NCI-H226 (cell line): Measurements from ENCODE around the gene U2AF2.
A peak's percentile ranks its signal among the peaks of the same experiment; 100 is the strongest.

Experiments
- DNase-seq: peaks from one replicate; pipeline ENCODE4 v3.0.0-alpha.2; 2015

U2AF2 gene

DNA sequence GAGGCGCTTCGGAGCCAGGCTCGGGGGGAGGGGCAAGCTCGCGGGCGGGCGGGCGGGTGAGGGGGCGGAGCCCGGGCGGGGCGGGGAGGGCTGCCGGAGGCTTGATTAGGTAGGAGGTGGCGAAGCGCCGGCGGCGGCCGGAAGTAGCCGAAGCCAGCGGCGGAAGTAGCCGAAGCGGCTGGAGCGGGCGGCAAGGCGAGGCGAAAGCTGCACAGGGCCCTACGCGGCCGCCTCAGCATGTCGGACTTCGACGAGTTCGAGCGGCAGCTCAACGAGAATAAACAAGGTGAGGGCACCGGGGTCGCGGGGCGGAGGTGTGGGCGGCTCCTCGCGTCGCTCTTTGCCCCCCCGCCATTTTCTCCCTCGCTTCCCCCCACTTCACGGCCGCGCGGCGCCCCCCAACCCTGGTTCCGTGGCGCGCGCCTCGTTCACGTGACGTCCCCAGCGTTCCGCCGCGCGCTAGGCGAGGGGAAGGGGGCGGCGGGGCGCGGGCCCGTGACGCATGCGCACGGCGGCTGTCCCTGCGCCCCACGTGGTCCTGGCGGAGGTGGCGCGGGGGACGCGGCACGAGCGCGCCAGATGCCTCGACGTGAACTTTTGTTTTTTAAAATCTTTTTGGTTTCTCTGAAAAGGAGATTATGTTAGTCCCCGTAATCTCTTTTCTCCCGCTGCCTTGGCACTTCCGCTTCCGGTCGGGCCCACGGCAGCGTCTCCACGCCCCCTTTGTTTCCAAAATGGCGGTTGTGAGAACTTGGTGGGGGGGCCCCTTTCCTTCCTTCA is at the start of gene U2AF2:
U2AF2 (plus strand) TSS at position 168 of the 780 bp plus-strand sequence; CDS start at position 238, 70 bp downstream.
- peak; percentile 86 for DNase-seq

DNA sequence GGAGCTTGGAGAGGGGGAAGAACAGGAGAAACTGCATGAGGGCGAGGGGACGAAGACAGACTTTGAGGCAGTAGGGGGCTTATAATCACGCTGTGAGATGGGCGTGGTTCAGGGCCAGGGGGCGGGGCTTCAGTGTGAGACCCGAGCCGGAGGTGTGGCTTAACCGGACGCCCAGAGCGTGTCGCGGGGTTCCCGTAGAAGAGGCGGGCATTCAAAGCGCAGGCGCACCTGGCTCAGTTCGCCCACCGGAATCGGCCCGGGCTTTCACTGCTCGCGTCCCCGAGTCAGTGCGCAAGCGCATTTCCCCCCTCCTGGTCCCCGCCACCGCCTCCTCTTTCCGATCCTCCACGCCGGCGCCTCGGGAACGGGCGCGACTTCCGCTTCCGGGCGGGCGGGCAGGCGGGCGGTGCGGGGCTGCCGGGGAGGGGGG is 49.6 kb upstream of the U2AF2 start:
- peak; percentile 99 for DNase-seq

DNA sequence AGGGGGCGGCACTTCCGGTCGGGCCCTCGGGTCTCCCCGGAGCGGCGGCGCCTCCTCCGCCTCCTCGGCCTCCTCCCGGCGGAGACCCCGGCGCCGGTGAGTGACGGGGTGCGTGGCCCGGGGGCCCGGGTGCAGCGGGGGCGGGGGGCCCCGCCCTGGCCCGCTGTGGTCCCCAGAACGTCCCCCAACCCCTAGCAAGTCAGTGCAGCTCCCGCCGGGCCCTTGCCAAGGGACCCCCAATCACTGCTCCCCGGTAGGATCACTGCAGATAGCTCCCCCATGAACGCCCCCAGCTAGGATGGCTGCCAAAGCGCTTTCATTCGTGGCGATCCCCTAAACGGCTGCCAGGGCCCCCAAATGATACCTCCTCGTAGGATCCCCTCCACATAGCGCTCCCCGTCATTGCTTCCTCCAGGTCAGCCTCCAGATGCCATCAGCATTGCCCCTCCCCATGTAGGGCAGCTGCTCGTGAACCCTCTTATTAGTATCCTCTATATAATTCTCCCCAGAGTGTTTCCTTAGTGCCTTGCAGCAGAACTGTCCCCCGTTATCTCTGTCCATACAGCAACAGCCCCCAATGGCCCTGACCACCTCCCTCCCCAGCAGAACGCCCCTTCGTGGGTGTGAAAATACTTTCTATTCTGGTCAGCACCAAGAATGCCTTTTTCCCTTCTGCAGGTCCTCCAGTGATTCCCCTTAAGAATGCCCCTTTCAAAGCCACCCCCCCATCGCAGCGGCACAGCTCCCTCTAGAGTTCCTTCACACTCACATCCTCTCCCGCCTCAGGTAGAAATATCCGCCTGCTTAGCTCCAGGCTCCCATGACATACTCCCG is 49.0 kb upstream of the U2AF2 start, which contains the start of gene ZNF865:
ZNF865 (plus strand) TSS at position 11 of the 834 bp plus-strand sequence. CDS start 7,972 bp downstream, outside the sequence.
- peak; percentile 90 for DNase-seq

DNA sequence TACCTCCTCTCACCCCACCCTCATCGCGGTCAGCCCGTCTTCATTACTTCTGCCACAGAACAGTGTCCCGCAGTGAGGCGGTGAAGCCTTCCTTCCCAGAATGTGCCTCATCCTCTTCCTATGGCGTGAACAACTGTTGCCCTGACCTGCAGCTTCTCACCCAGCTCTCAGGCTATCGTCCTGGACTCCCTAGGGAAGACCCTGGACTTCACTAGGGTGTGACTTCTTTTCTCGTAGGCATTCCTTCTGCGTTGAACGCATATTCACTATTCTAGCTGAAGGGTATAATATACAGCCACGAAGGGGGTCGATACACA is 48.4 kb upstream of the U2AF2 start:
- DNase-seq: no peak

DNA sequence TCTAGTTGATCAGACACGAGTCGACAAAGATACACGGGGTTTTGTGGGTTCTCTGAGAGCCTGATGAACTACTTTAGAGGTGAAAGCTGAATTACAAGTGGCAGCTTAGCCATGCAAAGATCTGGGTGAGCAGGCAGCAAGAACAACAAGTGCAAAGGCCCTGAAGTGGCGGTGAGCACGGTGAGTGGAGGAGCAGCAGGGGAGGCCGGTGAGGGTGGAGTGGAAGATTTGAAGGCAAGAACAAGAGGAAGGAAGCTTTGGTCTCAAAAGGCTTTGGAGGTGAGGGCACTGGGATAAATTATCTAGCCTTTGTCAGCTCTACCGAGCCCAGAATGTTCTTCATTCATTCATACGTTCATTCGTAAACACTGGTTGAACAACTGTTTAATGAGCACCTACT is 48.0 kb upstream of the U2AF2 start:
- DNase-seq: no peak

DNA sequence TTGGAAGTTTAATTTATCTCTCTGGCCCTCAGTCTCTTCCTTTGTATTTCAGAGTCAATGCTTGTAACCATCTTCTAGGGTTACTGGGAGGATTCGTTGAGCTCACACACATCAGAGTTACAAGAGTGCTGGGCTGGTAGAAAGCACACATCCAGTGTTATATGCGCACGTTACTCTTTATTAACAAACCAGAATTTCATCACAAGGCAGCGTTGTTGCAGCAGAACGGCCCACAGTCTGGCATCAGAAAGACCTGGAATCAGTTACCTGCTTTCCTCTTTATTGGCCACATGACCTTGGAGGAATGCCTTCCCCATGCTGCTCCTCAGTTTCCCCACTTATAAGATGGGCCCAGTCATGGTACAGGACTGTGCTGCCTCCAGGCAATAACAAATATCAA is 45.5 kb upstream of the U2AF2 start:
- DNase-seq: no peak

DNA sequence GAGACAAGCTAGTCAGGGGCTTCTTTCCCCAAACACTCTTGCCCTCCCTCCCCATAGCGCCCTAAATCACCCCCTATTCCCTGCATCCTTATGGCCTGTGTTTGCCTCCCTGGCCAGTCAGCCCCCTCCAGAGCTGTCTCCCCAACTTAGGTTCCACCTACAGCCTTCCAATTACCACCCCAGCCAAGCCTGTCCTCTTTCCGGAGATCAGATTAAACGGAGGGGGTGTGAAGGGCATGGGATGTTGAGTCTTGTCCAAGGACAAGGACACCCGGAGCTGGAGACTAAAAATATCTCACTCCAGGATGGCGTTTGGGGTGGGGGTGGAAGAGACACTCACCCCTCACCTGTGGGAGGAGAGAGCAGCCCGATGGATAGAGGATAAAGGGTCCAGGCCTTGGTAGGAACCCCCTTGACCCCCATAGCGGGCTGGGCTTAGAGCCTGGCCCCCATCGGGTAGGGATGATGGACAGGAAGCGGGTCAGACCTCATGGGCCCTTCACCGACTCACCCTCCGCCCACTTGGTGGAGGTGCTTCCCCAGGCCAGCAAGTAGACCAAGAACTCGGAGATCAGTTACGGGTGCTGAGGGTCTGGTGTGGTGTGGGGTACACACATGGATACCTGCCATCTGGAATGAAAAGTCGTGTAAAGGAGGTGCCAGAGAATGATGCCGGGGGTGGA is 43.4 kb upstream of the U2AF2 start:
- DNase-seq: no peak

DNA sequence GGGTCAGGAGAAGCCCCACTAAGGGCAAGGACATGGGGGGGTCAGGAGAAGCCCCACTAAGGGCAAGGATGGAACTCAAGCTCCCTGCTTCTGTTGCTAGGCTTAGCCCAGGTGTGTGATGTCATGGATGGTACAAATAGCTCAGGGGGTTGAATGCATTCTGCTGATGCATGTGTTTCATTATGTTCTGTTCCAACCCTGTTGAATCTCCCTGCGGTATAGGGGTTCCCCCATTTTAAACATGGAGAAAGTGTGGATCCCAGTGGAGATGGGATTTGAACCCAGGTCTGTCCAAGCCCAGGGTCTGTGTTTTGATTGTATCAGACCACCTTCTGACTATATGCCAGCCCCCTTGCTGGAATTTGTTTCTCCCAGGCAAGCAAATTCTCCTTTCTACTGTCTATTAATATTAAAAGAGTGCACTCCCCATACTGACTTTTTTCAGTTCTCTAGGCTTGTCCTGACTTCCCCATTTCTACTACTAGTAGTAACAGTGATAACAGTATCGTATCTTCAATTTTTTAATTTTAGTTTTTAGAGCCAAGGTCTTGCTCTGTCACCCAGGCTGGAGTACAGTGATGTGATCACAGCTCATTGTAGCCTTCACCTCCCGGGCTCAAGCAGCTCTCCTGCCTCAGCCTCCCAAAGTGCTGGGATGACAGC is 42.7 kb upstream of the U2AF2 start:
- DNase-seq: no peak

DNA sequence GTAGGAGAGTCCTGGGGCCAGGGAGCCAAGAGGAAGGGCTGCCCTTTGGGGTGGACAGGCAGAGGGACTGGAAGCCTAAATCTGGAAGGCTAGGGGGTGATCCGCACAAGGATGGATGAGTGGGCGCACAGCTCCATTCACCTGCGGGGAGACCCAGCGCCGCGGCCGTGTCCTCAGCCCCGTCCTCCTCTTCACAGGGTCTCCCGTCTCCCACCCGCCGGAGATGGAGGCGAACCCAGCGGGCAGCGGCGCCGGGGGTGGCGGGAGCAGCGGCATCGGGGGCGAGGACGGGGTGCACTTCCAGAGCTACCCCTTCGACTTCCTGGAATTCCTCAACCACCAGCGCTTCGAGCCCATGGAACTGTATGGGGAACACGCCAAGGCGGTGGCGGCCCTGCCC is 41.4 kb upstream of the U2AF2 start:
- DNase-seq: no peak

DNA sequence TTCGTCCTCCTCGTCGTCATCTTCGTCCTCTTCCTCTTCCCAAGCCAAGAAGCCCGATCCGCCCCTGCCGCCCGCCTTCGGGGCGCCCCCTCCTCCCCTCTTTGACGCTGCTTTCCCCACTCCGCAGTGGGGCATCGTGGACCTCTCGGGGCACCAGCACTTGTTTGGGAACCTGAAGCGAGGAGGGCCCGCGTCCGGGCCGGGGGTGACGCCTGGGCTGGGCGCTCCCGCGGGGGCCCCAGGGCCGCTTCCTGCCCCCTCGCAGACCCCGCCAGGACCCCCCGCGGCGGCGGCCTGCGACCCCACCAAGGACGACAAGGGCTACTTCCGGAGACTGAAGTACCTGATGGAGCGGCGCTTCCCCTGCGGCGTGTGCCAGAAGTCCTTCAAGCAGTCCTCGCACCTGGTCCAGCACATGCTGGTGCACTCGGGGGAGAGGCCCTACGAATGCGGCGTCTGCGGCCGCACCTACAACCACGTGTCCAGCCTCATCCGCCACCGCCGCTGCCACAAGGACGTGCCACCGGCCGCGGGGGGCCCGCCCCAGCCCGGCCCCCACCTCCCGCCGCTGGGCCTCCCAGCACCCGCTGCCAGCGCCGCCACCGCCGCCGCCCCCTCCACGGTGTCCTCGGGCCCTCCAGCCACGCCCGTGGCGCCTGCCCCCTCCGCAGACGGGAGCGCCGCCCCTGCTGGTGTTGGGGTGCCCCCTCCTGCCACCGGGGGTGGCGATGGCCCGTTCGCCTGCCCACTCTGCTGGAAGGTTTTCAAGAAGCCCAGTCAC is 40.7 kb upstream of the U2AF2 start:
- no peak for DNase-seq

DNA sequence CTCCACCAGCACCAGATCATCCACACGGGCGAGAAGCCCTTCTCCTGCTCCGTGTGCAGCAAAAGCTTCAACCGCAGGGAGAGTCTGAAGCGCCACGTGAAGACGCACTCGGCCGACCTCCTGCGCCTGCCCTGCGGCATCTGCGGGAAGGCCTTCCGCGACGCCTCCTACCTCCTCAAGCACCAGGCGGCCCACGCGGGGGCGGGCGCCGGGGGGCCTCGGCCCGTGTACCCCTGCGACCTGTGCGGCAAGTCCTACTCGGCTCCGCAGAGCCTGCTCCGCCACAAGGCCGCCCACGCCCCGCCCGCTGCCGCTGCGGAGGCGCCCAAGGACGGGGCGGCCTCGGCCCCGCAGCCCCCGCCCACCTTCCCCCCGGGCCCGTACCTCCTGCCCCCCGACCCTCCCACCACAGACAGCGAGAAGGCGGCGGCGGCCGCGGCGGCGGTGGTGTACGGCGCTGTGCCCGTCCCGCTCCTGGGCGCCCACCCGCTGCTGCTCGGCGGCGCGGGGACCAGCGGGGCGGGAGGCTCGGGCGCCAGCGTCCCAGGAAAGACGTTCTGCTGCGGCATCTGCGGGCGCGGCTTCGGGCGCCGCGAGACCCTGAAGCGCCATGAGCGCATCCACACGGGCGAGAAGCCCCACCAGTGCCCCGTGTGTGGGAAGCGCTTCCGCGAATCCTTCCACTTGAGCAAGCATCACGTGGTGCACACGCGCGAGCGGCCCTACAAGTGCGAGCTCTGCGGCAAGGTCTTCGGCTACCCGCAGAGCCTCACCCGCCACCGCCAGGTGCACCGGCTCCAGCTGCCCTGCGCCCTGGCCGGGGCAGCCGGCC is 39.9 kb upstream of the U2AF2 start:
- no peak for DNase-seq

DNA sequence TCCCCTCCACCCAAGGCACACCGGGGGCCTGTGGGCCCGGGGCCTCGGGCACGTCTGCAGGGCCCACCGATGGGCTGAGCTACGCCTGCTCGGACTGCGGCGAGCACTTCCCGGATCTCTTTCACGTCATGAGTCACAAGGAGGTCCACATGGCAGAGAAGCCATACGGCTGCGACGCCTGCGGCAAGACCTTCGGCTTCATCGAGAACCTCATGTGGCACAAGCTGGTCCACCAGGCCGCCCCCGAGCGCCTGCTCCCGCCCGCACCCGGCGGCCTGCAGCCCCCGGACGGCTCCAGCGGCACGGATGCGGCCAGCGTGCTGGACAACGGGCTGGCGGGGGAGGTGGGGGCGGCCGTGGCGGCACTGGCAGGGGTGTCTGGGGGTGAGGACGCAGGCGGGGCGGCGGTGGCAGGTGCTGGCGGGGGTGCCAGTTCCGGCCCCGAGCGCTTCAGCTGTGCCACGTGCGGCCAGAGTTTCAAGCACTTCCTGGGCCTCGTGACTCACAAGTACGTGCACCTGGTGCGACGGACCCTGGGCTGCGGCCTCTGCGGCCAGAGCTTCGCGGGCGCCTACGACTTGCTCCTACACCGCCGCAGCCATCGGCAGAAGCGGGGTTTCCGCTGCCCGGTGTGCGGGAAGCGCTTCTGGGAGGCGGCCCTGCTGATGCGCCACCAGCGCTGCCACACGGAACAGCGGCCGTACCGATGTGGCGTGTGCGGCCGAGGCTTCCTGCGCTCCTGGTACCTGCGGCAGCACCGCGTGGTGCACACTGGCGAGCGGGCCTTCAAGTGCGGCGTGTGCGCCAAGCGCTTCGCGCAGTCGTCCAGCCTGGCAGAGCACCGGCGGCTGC is 39.1 kb upstream of the U2AF2 start:
- no peak for DNase-seq

DNA sequence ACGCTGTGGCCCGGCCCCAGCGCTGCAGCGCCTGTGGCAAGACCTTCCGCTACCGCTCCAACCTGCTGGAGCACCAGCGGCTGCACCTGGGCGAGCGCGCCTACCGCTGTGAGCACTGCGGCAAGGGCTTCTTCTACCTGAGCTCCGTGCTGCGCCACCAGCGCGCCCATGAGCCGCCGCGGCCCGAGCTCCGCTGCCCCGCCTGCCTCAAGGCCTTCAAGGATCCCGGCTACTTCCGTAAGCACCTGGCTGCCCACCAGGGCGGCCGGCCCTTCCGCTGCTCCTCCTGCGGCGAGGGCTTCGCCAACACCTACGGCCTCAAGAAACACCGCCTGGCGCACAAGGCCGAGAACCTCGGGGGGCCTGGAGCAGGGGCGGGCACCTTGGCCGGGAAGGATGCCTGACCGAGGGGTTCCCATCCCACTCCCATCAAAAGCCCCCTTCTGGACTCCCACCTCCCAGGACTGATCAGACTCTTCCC is 38.4 kb upstream of the U2AF2 start:
- no peak for DNase-seq

DNA sequence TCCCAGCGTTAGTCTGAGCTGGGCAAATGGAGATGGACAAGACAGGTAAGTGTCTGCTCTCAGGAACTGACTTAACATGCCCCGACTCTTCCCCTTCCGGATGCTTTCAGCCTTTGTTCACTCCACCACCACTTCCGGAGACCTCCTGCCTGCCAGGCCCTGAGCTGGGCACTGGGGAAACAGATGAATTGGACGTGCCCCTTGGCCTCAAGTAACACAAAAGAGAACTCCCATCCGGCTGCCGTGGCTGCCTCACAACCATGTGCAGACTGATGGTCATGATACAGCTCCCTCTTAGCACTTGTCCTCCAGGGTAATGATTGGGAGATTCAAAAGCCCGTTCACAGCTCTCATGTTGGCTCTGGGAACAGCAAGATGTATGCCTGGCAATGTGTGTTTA is 37.4 kb upstream of the U2AF2 start:
- DNase-seq: no peak

DNA sequence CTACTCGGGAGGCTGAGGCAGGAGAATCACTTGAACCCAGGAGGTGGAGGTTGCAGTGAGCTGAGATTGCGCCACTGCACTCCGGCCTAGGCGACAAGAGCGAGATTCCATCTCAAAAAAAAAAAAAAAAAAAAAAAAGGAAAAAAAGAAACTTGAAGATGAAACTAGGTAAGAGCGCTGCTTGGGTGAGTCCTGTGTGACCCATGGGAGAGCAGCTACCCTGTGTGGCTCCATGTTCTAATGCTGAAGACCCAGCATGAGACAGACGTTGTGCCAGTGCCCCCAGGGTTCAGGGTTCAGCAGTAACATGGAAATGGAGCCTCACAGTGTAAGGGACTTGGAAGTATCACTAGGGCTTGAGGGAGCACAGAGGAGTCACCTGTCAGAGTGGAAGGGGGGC is 36.4 kb upstream of the U2AF2 start:
- no peak for DNase-seq

DNA sequence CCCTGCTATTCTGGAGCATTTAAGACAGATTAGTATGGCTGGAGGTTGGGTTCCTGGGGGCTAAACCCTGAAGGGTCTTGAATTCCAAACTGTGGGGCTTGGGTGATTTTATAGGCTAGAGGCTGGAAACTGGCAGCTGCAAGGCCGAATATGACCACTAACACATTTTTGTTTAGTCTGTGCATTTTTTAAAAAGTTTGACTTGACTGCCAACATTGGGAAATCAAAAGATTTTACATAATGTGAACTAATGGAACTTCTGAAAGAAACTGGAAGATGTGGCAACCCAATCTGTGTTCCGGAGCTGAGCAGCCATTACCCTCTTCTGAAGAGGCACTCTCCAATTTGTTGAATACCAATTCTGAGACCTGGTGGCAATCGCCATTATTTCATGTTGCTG is 35.5 kb upstream of the U2AF2 start:
- DNase-seq: no peak

DNA sequence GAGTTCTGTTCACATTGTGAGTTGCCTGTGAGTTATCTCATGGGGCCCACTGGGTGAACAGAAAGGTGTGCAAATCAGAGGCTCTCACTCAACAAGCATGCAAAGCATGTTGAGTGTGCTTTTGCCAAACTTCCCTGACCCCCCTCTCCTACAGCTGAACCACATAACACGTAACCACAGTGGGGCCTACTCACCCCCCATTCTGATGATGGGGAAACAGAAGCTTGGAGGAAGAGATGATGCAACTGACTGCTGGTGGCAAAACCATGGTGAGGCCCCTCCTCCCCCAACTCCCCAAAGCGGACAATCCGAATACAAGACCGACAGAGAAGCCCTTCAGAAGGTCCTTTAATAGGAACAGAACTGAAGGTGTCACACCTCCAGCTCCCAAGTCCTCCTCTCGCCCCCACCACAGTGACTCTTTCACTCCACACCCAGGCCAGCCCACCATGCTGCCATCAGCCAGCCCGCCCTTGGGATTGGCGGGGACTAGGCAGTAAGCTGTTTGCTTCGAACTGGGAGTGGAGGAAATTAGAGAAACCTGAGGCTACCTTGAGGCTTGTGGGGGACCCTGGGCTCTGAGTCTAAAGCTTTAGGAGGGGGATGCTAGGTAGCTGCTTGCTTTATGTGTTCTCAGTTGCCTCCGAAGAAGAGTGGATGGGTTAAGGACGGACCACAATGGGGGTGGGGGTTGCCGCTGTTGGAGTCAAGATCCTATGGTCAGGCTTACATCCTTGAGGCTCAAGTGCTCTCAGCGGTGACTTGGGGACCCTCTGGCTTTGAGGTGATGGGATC is 34.2 kb upstream of the U2AF2 start:
- DNase-seq: no peak

DNA sequence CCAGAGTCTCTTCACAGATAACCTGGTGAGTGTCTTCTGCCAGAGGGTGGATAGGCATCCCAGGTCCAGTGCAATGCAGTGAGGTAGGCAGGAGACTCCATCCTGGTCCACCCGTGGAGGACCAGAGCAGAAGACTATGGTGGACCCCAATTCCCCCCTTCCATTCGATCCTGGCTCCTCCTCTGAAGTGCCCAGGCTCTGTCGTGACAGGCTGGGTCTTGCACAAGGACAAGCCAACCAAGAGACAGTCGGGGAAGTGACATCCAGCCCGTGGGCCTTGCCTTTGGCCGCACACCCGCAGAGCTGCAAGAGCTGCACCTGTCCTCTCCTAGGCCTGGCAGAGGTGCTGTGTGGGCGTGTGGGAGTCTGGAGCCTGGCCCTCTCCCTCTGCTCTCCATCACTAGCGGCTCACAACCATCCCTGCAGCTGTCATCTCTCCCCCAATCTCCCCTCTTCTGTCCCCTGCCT is 33.6 kb upstream of the U2AF2 start:
- no peak for DNase-seq

DNA sequence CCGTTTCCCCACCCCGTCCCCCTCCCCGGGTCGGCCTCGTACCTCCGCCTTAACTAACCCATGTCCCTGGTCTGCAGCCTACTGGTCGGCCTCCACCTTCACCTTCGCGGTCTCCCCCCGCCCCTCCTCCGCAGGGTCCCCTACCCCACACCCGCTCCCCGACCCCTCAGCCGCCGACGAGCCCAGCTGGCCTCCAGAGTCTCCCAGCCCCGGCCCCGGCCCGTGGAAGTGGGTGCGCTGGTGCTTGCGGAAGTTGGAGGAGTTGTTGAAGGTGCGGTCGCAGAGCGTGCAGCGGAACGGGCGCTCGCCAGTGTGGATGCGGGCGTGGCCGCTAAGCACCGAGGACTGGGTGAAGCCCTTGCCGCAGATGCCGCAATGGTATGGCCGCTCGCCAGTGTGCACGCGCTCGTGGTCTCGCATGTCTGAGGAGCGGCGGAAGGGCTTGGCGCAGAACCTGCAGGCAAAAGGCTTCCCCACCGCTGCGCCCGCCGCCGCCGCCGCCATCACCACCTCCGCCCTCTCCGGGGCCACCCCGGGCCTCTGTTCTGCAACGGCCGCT is 33.1 kb upstream of the U2AF2 start:
- no peak for DNase-seq
